ENCODE data around the gene FBF1. TPM values are rescaled to one million over a fixed set of nuclear protein-coding genes. Genes with fewer than 3 reads are reported as not detected.

The FBF1 gene
- total RNA-seq, 1 donor from 2014 or later = 19.4 TPM

DNA sequence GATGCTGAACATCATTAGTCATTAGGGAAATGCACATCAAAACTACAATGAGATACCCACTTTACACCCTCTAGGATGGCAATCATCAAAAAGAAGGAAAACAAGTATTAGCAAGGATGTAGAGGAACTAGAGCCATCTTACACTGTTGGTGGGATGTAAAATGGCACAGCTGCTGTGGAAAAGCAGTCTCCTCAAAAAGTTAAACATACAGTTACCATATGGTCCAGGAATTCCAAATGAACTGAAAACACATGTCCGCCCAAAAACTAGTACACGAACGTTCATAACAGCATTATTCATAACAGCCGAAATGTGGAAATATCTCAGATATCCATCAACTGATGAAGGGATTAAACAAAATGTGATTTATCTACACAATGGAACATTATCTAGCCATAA lies 7.0 kb downstream of the FBF1 start:
- Mint-ChIP-seq H3K4me3 (no peak overlapping the region), H3K36me3 (ENCODE audit: low read depth) (peaks cover 2% of the 10 kb centered on the region), H3K27ac (no peak overlapping the region), H3K27me3 (ENCODE audit: insufficient read depth) (no peaks in the 10 kb centered on the region), H3K9me3 (no peaks in the 10 kb centered on the region), H3K4me1 (ENCODE audit: low read depth) (no peaks in the 10 kb centered on the region)
- intact Hi-C loops (cut with micrococcal nuclease) = no loop called here
- no peak for DNase-seq (ENCODE audit: low spot score)

DNA sequence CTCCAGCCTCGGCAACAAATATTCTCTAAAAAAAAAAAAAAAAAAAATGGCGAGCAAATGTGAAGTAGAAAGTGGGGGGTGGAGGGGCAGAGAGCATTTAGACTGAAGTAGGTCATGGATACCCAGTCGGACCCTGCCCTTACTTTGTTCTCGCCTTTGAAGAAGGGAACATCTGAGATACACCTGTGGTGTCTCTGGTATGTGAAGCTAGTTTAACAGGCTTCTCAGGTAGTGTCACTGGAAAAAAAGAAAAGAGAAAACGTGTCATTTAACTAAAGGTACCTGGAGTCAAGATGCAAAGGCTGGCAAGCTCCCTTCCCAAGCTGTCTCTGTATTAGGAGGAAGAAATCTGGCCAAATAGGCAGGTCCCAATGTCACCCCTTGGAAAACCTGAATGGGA lies 8.0 kb downstream of the FBF1 start:
- Mint-ChIP-seq H3K4me1 (ENCODE audit: low read depth) (no peaks in the 10 kb centered on the region), H3K4me3 (no peak overlapping the region), H3K36me3 (ENCODE audit: low read depth) (peaks cover 4% of the 10 kb centered on the region), H3K27ac (no peak overlapping the region), H3K27me3 (ENCODE audit: insufficient read depth) (no peaks in the 10 kb centered on the region), H3K9me3 (no peaks in the 10 kb centered on the region)
- no peak for DNase-seq (ENCODE audit: low spot score)
- intact Hi-C loops (cut with micrococcal nuclease) = no loop called here

DNA sequence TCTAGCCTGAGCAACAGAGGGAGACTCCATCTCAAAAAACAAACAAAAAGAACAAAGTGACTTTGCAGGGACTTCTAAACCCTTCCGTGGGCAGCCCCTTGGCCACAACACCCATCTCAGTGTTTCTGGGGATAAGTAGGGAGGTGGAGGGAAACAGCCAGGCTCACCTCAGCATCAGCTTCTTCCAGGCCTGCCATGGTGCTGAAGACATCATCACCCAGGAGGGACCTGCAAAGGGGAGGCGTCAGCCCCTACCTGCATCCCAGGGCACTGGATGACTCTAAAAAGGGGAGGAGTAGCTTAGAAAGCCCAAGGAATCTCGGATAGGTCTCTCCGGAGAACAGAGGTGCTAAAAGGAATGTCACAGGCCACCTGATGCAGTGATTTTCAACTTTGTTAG lies 9.8 kb downstream of the FBF1 start:
- no peak overlapping the region for H3K27ac Mint-ChIP-seq
- no peak for DNase-seq (ENCODE audit: low spot score)
- intact Hi-C loops (cut with micrococcal nuclease) = no loop called here
- H3K4me1 Mint-ChIP-seq (ENCODE audit: low read depth) = no peaks in the 10 kb centered on the region
- H3K9me3 Mint-ChIP-seq = no peaks in the 10 kb centered on the region
- H3K36me3 Mint-ChIP-seq (ENCODE audit: low read depth) = peaks cover 4% of the 10 kb centered on the region
- no peaks in the 10 kb centered on the region for H3K27me3 Mint-ChIP-seq (ENCODE audit: insufficient read depth)
- H3K4me3 Mint-ChIP-seq = no peak overlapping the region

DNA sequence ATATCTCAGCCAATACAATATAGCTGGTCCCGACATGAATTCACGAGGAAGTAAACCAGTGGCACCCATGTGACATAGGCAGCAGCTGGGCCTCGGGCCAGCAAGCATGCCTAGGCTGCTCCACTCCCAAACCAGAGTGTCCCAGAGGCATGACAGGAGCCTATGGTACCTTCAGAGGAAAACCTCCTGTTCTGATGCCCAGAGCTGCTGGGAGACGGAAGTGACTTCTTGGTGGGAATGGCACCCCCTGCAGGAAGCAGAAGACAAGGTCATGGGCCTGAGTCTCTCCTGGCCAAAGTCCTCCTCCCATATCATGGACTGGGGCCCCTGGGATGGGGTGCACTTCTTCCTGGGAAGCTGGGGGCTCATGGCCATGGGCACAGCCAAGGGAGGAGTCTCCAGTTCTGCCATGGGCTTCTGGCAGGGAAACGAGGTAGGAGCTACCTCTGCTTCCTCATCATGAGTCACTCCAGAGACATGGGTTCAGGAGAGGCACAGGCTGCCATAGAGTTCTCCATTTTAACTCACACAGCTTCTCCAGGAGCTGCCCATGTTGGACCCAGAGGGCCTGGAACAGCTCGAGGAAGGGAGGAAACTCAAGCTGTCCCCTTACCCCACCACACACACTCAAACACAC lies 13.4 kb downstream of the FBF1 start:
- Mint-ChIP-seq H3K27ac (no peak overlapping the region), H3K4me1 (ENCODE audit: low read depth) (no peaks in the 10 kb centered on the region), H3K4me3 (no peak overlapping the region), H3K9me3 (no peaks in the 10 kb centered on the region), H3K27me3 (ENCODE audit: insufficient read depth) (no peaks in the 10 kb centered on the region), H3K36me3 (ENCODE audit: low read depth) (peaks cover 4% of the 10 kb centered on the region)
- DNase-seq (ENCODE audit: low spot score) = no peak
- intact Hi-C loops (cut with micrococcal nuclease) = no loop called here

DNA sequence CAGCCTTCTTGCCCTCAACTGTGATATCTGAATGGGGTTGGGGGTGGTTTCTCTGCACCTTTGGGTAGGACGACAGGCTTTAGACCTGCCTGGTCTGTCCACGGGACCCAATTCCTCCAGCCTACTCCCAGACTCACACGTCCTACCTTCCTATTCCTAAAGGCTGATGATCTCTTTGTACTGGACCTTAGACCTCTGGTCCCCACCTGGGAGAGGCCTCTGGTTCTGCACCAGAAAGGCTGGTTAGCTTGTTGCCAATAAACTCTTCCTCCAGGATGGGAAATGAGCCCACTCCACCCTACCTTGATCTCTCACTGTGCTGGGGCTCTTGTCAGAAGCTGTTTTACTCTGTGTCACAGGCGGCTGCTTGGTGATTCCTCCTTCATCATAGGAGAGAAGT lies 14.4 kb downstream of the FBF1 start:
- Mint-ChIP-seq H3K4me3 (no peak overlapping the region), H3K27me3 (ENCODE audit: insufficient read depth) (no peaks in the 10 kb centered on the region), H3K27ac (no peak overlapping the region), H3K9me3 (no peaks in the 10 kb centered on the region), H3K36me3 (ENCODE audit: low read depth) (peaks cover 2% of the 10 kb centered on the region), H3K4me1 (ENCODE audit: low read depth) (no peaks in the 10 kb centered on the region)
- intact Hi-C loops (cut with micrococcal nuclease) = no loop called here
- DNase-seq (ENCODE audit: low spot score) = no peak

DNA sequence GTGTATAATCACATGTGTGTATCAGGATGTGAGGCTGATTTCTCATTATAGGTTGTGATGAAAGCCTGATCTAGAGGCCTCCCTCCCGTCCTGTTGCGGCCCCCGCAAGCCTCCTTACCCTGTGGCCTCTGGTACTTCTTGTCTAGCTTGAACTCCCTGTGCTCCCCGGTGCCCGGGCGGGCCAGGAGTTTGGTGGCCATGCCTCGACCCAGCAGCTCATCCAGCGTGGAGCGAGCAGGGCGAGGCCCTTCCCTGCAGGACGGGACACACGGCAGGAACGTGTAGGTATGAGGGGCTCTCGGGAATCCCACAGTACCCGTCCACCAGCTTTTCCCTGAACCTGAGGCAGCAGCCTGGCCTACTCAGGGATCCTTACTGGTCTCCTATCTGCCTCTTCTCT lies 14.9 kb downstream of the FBF1 start:
- intact Hi-C loops (cut with micrococcal nuclease) = no loop called here
- H3K9me3 Mint-ChIP-seq = no peaks in the 10 kb centered on the region
- H3K4me1 Mint-ChIP-seq (ENCODE audit: low read depth) = no peaks in the 10 kb centered on the region
- H3K4me3 Mint-ChIP-seq = no peak overlapping the region
- no peaks in the 10 kb centered on the region for H3K27me3 Mint-ChIP-seq (ENCODE audit: insufficient read depth)
- H3K27ac Mint-ChIP-seq = no peak overlapping the region
- H3K36me3 Mint-ChIP-seq (ENCODE audit: low read depth) = peaks cover 2% of the 10 kb centered on the region
- DNase-seq (ENCODE audit: low spot score) = no peak

DNA sequence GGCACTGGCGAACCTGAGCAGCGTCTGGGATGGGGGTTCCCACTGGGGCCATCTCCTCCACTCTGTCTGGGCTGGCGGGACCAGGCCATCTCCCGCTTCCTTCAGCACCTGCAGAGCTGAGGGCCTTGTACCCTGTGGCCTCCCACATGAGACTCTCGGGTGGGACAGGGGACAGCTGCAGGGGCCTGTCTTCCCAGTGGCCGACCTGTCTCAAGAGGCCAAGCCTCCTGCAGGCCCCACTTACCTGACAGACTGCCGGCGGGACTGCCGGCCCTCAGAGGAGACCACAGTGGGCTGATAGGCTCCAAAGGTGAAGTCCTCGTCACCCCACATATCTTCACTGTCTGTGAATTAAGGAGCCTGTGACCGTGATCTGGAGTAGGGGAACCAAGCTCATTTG lies 15.7 kb downstream of the FBF1 start:
- Mint-ChIP-seq H3K9me3 (no peaks in the 10 kb centered on the region), H3K4me1 (ENCODE audit: low read depth) (no peaks in the 10 kb centered on the region), H3K4me3 (no peak overlapping the region), H3K36me3 (ENCODE audit: low read depth) (peaks cover 2% of the 10 kb centered on the region), H3K27ac (no peak overlapping the region), H3K27me3 (ENCODE audit: insufficient read depth) (no peaks in the 10 kb centered on the region)
- no peak for DNase-seq (ENCODE audit: low spot score)
- intact Hi-C loops (cut with micrococcal nuclease) = no loop called here

DNA sequence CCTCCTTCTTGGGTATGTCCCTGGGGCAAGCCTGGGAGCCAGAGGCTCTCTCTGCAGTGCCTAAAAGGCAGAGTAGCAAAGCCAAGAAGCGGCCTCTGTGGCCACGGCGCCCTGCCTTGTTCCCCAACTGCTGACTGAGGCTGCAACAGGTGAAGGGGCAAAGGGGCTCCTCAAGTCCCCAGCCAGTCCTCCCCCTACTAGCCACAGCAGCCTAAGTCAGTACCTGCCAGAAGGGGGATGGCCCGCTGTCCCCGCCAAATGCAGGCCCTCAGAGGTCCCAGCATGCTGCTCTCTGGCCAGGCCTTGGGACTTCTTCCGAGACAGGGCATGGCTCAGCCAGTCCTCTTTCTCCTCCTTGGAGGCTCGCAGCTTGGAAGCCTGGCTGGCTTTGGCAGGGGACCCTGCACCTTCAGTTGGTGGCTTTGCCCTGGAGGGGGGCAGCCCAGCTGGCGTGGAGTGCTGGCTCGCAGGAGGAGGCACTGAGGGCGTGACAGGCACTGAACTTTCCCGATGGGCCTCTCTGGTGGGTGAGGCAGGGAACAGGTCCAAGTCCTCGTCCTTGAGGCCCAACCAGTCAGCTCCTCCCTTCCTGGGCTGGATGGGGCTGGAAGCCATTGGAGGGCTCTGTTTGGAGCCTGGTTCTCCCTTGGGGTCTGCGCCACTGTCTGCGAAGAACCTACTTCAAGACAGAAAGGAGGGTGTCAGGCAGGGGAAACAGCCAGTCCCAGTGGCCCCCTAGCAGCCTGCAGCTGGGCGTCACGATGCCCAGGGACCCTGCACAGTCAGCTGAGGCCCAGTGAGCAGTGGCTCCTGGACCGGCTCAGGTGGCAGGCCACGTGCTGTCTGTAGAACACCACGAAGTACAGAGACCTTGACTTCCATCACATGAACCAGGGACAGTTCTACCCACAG lies 17.6 kb downstream of the FBF1 start:
- Mint-ChIP-seq H3K27ac (no peak overlapping the region), H3K36me3 (ENCODE audit: low read depth) (peaks cover 2% of the 10 kb centered on the region), H3K4me3 (no peak overlapping the region), H3K27me3 (ENCODE audit: insufficient read depth) (no peaks in the 10 kb centered on the region), H3K4me1 (ENCODE audit: low read depth) (no peaks in the 10 kb centered on the region), H3K9me3 (no peaks in the 10 kb centered on the region)
- intact Hi-C loops (cut with micrococcal nuclease) = no loop called here
- DNase-seq (ENCODE audit: low spot score) = no peak

DNA sequence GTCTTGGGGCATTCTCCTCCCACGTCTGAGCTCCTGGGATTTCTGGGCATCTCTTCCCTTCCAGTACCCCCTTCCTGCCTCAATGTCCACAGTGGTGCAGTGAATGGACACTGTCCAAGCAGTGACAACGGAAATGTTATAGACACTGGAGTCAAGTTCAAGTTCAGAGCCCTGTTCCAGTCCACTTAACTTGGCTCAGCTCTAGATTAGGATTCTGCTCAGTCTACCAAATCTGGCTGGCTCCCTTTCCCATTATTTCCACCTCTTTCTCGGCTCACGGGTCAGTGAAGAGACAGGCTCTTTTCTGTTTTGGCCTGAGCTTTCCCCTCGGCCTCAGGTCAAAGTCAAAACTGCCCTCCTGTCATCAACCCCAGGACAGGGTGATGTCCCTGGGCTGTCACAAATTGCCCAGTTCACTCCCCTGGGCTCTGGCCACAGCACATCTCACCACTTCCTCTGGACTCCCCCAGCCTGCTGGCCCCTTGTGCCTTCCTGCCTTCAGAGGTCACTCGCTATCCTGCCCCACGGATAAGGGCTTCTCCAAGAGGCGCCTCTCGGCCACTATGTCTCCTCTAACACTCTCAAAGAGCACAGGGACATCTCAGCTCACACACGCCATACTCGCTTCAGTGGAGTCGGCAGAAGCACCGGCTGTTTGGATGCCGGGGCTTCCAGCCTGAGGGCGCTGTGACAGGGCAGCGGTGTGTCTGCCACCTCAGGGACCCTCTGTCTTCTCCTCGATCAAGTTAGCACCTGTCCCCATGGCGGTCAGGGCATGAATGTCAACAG lies 18.5 kb downstream of the FBF1 start:
- Mint-ChIP-seq H3K27ac (peak overlapping the region; percentile 55), H3K4me1 (ENCODE audit: low read depth) (no peaks in the 10 kb centered on the region), H3K9me3 (no peaks in the 10 kb centered on the region), H3K27me3 (ENCODE audit: insufficient read depth) (no peaks in the 10 kb centered on the region), H3K4me3 (no peak overlapping the region), H3K36me3 (ENCODE audit: low read depth) (no peaks in the 10 kb centered on the region)
- intact Hi-C loops (cut with micrococcal nuclease) = no loop called here
- no peak for DNase-seq (ENCODE audit: low spot score)

DNA sequence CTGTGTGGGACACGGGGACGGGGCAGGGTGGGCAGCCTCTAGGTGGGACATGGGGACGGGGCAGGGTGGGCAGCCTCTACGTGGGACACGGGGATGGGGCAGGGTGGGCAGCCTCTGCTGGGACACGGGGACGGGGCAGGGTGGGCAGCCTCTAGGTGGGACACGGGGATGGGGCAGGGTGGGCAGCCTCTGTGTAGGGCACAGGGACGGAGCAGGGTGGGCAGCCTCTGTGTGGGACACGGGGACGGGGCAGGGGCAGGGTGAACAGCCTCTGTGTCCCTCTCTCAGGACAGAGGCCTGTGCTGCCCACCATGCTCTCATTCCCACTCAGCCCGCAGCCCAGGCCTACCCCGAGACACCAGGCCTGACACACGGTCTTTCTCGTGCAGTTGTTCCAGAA lies 19.2 kb downstream of the FBF1 start:
- Mint-ChIP-seq H3K4me3 (no peak overlapping the region), H3K27ac (no peak overlapping the region), H3K9me3 (no peaks in the 10 kb centered on the region), H3K36me3 (ENCODE audit: low read depth) (no peaks in the 10 kb centered on the region), H3K27me3 (ENCODE audit: insufficient read depth) (no peaks in the 10 kb centered on the region), H3K4me1 (ENCODE audit: low read depth) (no peaks in the 10 kb centered on the region)
- intact Hi-C loops (cut with micrococcal nuclease) = no loop called here
- DNase-seq (ENCODE audit: low spot score) = no peak

DNA sequence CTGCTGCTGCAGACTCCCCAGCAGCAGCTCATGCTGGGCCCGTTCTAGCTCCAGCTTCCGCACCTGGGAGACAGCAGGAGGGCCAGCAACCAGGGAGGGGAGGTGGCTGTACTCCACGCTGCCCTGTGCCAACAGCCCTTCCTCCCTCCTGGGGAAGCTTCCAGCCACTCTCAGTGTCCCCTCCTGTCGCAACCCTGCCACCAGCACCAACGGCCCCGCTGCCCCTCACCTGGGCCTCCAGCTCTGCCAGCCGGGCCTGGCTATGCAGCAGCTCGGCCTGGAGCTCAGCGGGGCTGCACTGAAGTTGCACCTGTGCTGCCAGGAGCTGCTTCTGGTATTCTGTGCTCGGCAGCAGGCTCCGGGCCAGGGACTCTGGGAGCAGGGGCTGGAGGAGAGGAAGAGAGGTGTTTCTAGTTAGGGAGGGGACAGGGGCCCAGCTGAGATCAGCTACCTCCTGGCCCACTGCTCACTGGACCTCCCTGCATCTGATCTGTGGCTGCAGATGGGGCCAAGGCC lies 20.7 kb downstream of the FBF1 start:
- H3K36me3 Mint-ChIP-seq (ENCODE audit: low read depth) = no peaks in the 10 kb centered on the region
- intact Hi-C loops (cut with micrococcal nuclease) = no loop called here

DNA sequence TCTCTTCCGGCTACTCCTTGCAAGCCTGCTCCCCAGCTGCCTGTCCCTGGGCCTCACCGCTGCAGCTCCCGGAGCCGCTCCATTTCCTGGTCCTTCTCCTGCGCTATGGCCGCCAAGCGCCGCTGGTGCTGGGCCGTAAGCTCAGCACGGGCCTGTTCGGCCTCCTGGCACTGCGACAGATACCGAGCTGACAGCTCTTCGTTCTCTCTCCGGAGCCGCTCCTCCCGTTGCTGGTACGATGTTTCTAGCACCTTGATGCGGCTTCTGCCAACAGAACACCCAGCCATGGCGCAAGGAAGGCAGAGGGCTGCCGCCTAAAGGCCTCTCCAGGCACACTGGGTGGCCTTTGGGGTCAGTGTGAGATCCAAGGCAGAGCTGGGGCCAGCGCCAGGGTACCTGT lies 21.2 kb downstream of the FBF1 start:
- DNase-seq (ENCODE audit: low spot score) = no peak
- H3K4me3 Mint-ChIP-seq = no peak overlapping the region
- no peaks in the 10 kb centered on the region for H3K36me3 Mint-ChIP-seq (ENCODE audit: low read depth)
- H3K27me3 Mint-ChIP-seq (ENCODE audit: insufficient read depth) = no peaks in the 10 kb centered on the region
- H3K9me3 Mint-ChIP-seq = no peaks in the 10 kb centered on the region
- no peak overlapping the region for H3K27ac Mint-ChIP-seq
- H3K4me1 Mint-ChIP-seq (ENCODE audit: low read depth) = no peaks in the 10 kb centered on the region
- intact Hi-C loops (cut with micrococcal nuclease) = no loop called here

More for the DNA sequence above, 20.7 kb downstream of the FBF1 start:
- H3K4me1 Mint-ChIP-seq (ENCODE audit: low read depth) = no peaks in the 10 kb centered on the region
- H3K9me3 Mint-ChIP-seq = no peaks in the 10 kb centered on the region
- H3K4me3 Mint-ChIP-seq = no peak overlapping the region
- DNase-seq (ENCODE audit: low spot score) = no peak
- no peaks in the 10 kb centered on the region for H3K27me3 Mint-ChIP-seq (ENCODE audit: insufficient read depth)
- no peak overlapping the region for H3K27ac Mint-ChIP-seq
